ENCODE results near the gene LRR1. TPM values are rescaled to one million over a fixed set of nuclear protein-coding genes. Genes with fewer than 3 reads are reported as not detected.

Gene LRR1
- total RNA-seq, 4 donors from 2014 or later = 6.4 to 9.2 (median 8.6) TPM

- TF ChIP-seq EP300 (IDR thresholded peaks at IDR 0.05) = no peak
- no peaks in the 10 kb centered on the region for H3K4me1 ChIP-seq
- WGBS = 91% methylated on average over 3 of the region's 3 CpGs
Measured at GRCh38 chr14:49569281-49569680, 29.5 kb upstream of the LRR1 start.

GRCh38 chr14:49574038-49574437, 24.7 kb upstream of the LRR1 start:
- H3K4me3 ChIP-seq = no peak overlapping the region
- no peaks in the 10 kb centered on the region for H3K9me3 ChIP-seq
- WGBS = 86% methylated on average over 5 of the region's 5 CpGs
- DNase-seq (ENCODE audit: low spot score in 2 of 2) = no peak
- H3K4me1 ChIP-seq = no peaks in the 10 kb centered on the region
- TF ChIP-seq CTCF (IDR thresholded peaks at IDR 0.05) (no peak), EP300 (IDR thresholded peaks at IDR 0.05) (no peak), POLR2A (IDR thresholded peaks at IDR 0.05) (no peak), POLR2AphosphoS5 (IDR thresholded peaks at IDR 0.05) (no peak)
- no peaks in the 10 kb centered on the region for H3K27me3 ChIP-seq
- H3K36me3 ChIP-seq = peaks cover 24% of the 10 kb centered on the region
- H3K27ac ChIP-seq = no peak overlapping the region

More at GRCh38 chr14:49569281-49569680, 29.5 kb upstream of the LRR1 start:
- Histone ChIP-seq H3K36me3 (no peaks in the 10 kb centered on the region), H3K27ac (no peak overlapping the region), H3K4me3 (no peak overlapping the region), H3K27me3 (no peaks in the 10 kb centered on the region), H3K9me3 (no peaks in the 10 kb centered on the region)
- no peak for DNase-seq (ENCODE audit: low spot score in 2 of 2)

DNA sequence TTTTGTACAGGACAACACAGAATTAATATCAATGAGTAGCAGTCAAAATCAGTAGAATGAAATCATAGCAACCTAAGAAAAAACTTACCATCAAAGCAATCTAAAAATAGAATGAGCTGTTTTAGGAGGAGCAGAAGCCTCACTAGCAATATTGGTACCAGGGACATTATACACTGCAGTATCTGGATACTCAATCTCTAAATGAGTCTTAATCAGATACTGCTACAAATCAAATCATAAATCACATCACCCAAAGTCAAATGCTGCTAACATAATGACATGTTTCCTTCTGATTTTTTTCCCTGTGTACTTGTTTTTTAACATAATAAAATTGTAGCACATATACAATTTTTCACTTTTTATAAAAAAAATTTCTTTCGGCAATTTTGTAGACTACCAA, 20.6 kb upstream of the LRR1 start:
- H3K36me3 ChIP-seq = peaks cover 31% of the 10 kb centered on the region
- no peaks in the 10 kb centered on the region for H3K9me3 ChIP-seq
- no peak overlapping the region for H3K27ac ChIP-seq
- 100% methylated on average over 1 of the region's 1 CpG for WGBS
- DNase-seq (ENCODE audit: low spot score in 2 of 2) = no peak
- no peak for TF ChIP-seq EP300 (IDR thresholded peaks at IDR 0.05)
- no peak for TF ChIP-seq POLR2AphosphoS5 (IDR thresholded peaks at IDR 0.05)
- TF ChIP-seq POLR2A (IDR thresholded peaks at IDR 0.05) = no peak
- TF ChIP-seq CTCF (IDR thresholded peaks at IDR 0.05) = no peak
- peaks cover 11% of the 10 kb centered on the region for H3K4me1 ChIP-seq
- H3K27me3 ChIP-seq = no peaks in the 10 kb centered on the region
- H3K4me3 ChIP-seq = no peak overlapping the region

DNA sequence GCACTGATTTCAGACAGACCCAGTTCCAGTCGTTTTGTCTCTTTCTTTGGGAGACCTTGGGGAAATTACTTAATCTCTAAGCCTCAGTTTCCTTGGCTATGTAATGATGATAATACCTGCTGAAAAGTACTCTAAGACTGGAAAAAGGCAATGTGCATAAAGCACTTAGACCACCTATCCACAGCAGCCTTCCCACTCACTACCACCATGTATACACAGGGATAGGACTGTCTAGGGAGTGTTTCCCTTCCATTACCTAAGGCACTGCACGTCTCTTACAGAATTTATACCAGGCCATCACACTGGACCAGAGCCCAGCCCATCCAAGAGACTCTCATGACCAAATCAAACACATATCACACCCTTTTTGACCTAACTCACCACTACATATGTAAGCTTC, 18.9 kb upstream of the LRR1 start:
- Histone ChIP-seq H3K4me3 (no peak overlapping the region), H3K4me1 (peaks cover 25% of the 10 kb centered on the region), H3K36me3 (peaks cover 39% of the 10 kb centered on the region), H3K9me3 (no peaks in the 10 kb centered on the region), H3K27me3 (no peaks in the 10 kb centered on the region), H3K27ac (no peak overlapping the region)
- 85% methylated on average over 2 of the region's 2 CpGs for WGBS
- no peak for DNase-seq (ENCODE audit: low spot score in 2 of 2)
- no peak for TF ChIP-seq EP300 (IDR thresholded peaks at IDR 0.05)
- no peak for TF ChIP-seq POLR2AphosphoS5 (IDR thresholded peaks at IDR 0.05)
- no peak for TF ChIP-seq POLR2A (IDR thresholded peaks at IDR 0.05)
- TF ChIP-seq CTCF (IDR thresholded peaks at IDR 0.05) = no peak

- TF ChIP-seq EP300 (IDR thresholded peaks at IDR 0.05) = no peak
- TF ChIP-seq POLR2AphosphoS5 (IDR thresholded peaks at IDR 0.05) = no peak
- TF ChIP-seq POLR2A (IDR thresholded peaks at IDR 0.05) = no peak
- TF ChIP-seq CTCF (IDR thresholded peaks at IDR 0.05) = no peak
- Histone ChIP-seq H3K27ac (no peak overlapping the region), H3K4me1 (peaks cover 31% of the 10 kb centered on the region), H3K9me3 (no peaks in the 10 kb centered on the region), H3K36me3 (peaks cover 24% of the 10 kb centered on the region), H3K4me3 (no peak overlapping the region), H3K27me3 (no peaks in the 10 kb centered on the region)
- no peak for DNase-seq (ENCODE audit: low spot score in 2 of 2)
- WGBS = 93% methylated on average over 9 of the region's 9 CpGs
Measured at GRCh38 chr14:49581209-49582112, 17.3 kb upstream of the LRR1 start.

All from suprapubic skin (tissue), 4 donors.